Stimulated activated CD4-positive, alpha-beta T cell treated with anti-CD3 and anti-CD28 coated beads, Interleukin-4, amount 100 ng/mL, for 1 hour (primary cell): Measurements from ENCODE around the gene OGDH.
"Not testable (repeated sequence)": the region's sequence is repeated elsewhere in the genome, so short reads cannot be mapped to it uniquely, and the experiment has no call there.

Experiments used
- DNase-seq: peaks from one replicate; pipeline ENCODE4 v3.0.0-alpha.2; 2020

OGDH gene

DNA sequence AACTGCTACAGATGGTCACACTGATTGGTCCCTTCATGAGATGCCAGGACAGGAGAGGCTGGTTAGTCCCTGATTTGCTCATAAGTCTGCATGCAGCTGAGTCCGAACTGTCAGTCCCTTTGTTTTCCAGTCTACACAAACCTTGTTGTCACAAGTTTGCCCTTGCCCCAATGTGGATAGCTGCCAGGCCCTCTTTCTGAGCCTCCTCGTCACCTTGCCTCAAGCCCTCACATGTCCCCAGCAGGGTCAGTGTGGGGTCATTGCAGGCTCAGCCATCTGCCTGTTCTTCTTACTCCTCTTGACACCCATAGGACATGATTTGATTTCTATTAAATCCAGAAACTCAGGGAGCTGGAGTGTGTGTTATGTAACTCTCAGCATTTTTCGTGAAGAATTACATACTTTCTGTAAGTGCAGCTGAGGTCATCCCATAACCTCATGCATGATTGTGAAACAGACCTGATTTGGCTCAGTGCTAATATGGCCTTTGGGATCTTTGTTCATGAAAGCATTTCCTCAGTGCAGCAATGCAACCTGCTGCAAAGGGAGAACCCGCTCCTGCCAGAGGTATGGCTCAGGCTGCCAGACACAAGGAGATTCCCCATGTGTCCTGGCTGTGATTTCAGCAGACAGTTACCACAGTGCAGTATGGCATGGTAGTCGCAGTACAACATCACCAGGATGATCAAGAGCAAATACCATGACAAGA lies 72.2 kb downstream of the OGDH start:
- DNase-seq, result no peak

- no peak for DNase-seq
Measured at GRCh38 chr7:44681645-44682044, 75.2 kb downstream of the OGDH start.

DNA sequence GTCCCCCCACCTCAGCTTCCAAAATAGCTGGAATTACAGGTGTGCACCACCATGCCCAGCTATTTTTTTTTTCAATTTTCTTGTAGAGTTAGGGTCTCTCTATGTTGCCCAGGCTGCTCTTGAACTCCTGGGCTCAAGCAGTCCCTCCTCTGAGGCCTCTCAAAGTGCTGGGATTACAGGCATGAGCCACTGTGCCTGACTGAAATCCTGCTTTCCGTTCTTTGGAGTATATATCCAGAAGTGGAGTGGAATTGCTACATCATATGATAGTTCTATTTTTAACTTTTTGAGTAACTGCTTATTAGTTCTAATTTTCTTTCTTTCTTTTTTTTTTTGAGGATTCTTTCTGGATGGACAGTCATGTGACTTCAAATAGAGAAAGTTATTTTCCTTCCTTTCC lies 79.3 kb downstream of the OGDH start:
- DNase-seq, result no peak

DNA sequence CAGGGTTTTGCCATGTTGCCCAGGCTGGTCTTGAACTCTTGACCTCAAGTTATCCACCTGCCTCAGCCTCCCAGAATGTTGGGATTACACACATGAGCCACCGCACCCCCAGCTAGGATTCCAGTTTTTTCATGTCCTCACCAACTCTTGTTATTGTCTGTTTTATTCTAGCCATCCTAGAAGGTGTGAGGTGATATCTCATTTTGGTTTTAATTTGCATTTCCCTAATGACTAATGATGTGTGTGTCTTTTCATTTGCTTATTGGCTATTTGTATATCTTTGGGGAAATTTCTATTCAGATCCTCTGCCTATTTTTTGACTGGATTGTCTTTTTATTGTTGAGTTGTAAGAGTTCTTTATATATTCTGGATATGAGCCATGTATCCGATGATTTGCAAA lies 83.0 kb downstream of the OGDH start:
- DNase-seq, result no peak

DNA sequence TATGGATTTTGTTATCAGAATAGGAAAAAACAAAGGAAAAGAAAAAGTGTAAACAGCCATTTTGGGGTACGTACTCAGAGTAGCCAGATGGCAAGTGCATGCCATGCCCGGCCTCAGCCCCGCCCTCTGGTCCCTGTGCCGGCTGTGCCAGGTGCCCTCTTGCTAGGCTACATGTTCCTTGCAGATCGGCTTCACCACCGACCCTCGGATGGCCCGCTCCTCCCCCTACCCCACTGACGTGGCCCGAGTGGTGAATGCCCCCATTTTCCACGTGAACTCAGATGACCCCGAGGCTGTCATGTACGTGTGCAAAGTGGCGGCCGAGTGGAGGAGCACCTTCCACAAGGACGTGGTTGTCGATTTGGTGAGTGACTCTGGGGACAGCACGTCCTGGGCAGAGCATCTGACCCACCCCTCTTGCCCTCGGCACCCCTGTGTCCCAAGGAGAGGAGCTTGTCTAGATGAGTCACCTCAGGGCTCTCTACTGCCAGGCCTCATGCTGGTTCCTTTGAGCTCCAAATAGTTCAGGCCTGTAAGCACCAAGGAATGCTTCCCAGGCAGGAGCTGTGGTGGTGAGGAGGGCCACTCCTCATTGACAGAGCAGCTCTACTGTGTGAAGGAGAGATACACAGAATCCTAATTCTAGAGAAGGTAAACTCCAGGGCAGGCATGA lies 87.3 kb downstream of the OGDH start:
- DNase-seq, result no peak

GRCh38 chr7:44694326-44694725 lies 87.9 kb downstream of the OGDH start:
- no peak for DNase-seq

DNA sequence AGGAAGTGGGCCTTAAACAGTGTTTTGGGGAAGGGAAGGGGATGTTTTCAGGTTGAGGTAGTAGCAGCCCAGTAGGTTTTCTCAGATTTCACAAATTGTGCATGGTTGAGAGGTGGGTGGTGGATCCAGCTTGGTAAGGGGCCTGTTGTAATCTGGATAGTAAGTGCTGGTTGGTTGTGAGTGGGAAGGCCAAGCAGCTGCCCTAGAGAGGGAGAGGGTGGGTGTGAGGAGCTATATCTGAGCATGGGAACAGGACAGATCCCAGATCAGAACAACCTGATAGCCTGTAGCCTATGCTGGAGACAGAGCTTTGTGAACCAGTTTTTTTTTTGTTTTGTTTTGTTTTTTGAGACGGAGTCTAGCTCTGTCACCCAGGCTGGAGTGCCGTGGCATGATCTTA lies 88.3 kb downstream of the OGDH start:
- no peak for DNase-seq

GRCh38 chr7:44695756-44696155 lies 89.3 kb downstream of the OGDH start:
- no peak for DNase-seq

GRCh38 chr7:44696728-44697127 lies 90.3 kb downstream of the OGDH start:
- DNase-seq, result no peak

DNA sequence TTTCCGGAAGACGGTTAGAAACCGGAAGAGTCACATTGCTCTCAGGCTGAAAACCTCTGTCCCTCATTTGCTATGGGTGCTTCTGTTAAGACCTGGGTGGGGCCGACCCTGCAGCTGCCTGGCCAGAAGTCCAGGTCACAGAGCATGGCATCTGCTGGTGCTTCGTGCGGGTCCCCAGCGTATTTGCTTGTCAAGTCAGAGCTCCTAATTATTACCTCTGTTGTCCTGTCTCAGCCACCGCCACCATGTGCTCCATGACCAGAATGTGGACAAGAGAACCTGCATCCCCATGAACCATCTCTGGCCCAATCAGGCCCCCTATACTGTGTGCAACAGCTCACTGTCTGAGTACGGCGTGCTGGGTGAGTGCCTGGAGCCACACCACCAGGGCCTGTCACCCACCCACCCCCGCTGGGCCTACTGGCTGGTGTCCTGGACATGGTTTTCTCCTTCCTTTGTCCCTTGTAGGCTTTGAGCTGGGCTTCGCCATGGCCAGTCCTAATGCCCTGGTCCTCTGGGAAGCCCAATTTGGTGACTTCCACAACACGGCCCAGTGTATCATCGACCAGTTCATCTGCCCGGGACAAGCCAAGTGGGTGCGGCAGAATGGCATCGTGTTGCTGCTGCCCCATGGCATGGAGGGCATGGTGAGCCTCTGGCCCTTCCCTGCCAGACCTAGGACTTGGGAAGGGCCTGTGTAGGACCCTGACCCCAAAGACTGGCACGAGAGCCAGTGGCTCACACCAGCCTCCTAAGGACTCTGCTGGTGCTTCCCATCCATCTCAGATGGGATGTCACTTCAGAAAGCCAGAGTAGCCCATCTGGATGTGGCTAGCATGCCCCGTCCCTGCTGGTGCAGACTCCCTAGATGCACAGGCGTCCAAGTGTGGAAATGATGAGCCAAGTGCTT lies 91.0 kb downstream of the OGDH start:
- DNase-seq, result no peak

DNA sequence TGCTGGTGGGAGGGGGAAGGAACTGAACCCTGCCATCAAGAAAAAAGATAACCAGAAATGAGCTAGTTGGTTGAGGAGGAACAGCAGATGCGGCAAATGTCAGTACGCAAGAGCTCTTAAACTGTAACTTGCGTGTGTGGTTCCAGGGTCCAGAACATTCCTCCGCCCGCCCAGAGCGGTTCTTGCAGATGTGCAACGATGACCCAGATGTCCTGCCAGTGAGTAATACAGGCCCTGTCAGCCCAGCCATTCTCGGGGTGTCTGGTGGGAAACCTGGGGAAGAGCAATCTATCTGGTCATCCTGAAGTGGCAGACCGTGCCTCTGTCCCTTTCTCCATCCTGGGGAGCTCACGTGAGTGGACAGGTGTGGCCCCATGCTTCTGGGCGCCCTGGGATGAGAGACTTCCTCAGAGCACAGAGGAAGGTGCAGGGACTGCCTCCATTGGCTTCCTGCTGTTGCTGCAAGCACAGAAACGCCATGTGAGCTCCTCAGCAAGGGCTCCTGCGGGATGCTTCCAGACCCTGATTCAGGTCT lies 91.7 kb downstream of the OGDH start:
- no peak for DNase-seq

DNA sequence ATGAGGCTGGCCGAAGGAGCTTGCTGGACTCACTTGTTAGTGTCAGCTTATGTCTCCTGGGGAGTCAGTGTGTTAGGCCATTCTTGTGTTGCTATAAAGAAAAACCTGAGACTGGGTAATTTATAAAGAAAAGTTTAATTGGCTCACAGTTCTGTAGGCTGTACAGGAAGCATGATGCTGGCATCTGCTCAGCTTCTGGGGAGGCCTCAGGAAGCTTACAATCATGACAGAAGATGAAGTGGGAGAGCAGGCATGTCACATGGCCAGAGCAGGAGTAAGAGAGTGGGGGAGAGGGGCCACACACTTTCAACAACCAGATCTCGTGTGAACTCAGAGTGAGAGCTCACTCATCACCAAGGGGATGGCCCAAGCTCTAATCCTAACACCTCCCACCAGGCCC lies 93.2 kb downstream of the OGDH start:
- not testable (repeated sequence) for DNase-seq

DNA sequence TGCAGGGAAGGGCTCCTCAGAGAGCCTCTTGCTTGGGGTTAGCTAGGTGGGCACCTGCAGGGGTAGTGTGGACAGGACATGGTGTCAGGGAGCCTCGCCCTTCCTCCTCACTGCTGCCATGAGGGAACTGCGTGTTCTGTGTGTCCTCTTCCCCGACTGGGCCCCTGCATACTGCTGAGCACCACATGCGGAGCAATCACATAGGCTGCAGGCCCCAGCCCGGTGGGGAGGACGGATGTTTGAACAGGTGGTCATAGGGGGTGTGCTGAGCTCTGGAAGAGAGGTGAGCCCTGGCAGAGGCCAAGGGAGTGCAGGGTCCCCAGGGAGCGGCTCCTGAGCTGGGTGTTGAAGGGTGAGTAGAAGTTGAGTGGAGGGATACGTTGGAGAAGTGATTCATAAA lies 93.9 kb downstream of the OGDH start:
- no peak for DNase-seq

DNA sequence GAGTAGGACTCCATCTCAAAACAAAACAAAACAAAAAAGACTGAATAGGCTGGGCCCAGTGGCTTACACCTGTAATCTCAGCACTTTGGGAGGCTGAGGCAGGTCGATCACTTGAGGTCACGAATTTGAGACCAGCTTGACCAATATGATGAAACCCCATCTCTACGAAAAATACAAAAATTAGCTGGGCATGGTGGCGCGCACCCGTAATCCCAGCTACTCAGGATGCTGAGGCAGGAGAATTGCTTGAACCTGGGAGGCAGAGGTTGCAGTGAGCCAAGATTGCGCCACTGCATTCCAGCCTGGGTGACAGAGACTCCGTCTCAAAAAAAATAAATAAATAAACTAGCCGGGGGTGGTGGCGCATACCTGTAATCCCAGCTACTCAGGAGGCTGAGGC lies 97.0 kb downstream of the OGDH start:
- DNase-seq, result not testable (repeated sequence)

GRCh38 chr7:44703921-44704320 lies 97.5 kb downstream of the OGDH start:
- DNase-seq, result no peak

DNA sequence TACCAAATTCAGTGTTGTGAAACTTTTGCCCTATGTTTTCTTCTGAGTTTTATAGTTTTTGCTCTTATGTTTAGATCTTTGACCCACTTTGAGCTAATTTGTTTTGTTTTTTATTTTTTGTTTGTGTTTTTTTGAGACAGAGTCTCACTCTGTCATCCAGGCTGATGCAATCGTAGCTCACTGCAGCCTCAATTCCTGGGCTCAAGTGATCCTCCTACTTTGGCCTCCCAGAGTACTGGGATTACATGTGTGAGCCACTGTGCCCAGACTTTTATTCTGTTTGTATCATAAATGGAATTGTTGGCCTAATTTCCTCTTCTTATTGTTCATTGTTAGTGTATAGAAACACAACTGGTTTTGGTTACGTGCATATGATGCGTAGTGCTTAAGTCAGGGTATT lies 99.0 kb downstream of the OGDH start:
- no peak for DNase-seq

DNA sequence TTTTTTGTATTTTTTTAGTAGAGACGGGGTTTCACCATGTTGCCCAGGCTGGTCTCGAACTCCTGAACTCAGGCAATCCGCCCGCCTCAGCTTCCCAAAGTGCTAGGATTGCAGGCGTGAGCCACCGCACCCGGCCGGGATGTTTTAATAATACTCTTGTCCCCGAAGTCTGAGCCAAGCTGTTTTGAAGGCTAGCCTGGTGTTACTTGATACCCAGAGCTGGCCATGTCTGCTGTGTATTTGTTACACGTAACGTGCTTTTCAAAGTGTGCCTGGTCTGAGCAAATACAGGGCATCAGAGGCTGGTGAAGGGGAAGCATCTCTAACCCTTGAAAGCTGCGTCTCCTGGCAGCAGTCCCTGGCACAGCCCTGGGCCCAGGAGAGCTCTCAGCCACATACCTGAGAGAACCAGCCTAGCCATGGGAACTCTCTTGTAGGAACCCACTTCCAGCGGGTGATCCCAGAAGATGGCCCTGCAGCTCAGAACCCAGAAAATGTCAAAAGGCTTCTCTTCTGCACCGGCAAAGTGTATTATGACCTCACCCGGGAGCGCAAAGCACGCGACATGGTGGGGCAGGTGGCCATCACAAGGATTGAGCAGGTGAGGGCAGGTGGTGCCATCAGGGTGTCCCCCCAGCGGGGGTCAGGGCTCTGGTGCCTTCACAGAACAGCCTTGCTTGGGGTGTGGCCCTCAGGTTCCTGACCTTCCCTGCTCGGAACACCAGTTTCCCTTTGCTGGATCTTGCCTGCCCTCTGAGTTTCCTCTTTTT lies 100.5 kb downstream of the OGDH start:
- DNase-seq, result no peak

- no peak for DNase-seq
Measured at GRCh38 chr7:44707558-44708230, 101.3 kb downstream of the OGDH start.

- no peak for DNase-seq
Measured at GRCh38 chr7:44709011-44709915, 102.8 kb downstream of the OGDH start.

DNA sequence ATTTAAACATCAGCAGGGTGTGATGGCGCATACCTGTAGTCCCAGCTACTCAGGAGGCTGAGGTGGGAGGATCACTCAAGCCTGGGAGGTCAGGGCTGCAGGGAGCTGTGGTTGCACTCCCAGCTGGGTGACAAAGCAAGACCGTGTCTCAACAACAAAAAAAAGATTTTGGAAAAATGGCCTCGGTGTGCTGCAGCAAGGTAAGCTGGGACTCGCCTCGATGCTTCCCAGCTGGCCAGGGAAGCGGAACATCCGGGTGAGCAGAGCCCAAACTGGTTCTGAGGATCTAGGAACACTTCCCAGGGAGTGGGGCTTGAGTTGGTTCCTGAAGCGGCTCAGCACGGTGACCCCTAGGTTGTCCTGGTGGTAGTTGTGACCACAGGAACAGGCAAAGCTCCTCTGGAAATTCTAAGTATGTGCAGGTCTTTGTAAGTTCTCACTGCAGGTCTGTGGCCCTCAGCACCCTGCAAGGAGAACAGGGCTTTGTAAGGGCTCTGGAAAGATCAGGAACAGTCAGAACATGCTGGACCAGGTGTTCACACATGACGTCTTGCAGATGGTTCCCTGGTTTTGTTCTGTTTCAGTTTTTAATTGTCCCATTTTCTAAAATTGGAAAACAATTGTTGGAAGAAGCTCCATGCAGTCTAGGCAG lies 103.6 kb downstream of the OGDH start:
- no peak for DNase-seq
